ENCODE measurements around the gene NLK. TPM values are rescaled to one million over a fixed set of nuclear protein-coding genes. Genes with fewer than 3 reads are reported as not detected.

Gene NLK
- total and polyA plus RNA-seq, 2 of the 13 experiments (the other 11 are each of a cell fraction or from before 2014, with no cell fraction given) = 13.4 to 14.6 TPM

DNA sequence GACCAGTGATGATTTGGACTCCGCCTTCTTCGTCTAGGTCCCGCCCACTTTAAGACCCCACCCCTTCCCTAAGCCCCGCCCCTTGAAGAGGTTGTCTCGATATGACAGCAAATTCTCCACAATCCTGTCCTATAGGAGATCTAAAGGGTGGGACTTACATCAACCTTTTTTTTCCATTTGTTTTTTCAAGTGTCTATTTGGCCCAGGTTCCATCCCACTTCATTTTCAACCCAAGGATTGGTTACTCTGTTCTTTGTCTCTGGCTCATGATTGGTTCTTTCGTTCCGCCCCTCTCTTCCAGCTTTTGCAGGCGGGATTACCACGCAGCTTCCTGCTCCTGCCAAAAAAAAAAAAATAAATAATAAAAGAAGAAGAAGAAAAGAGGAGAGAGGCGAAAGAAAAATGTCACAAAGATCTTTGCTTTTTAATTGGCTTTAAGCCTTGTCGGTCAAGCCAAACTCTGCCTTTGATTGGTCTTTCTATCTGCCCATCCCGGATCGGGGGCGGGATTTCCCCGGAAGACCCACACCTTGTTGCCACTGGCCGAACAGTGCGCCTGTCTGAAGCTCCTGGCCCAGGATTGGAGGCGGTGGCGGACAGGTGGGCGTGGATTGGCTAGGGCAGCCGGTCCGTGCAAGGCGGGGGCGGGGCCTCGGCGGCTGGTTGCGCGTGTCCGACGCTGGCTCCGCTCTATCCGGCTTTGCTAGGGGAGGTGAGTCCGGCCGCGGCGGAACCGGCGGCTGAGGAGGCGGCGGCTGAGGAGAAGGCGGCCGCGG is 1.2 kb upstream of the NLK start (continued):
- peak; percentile 69 for TF ChIP-seq KAT8 (CRISPR knock-in tag; IDR thresholded peaks at IDR 0.05)
- no peak for TF ChIP-seq ZNF709 (CRISPR knock-in tag; IDR thresholded peaks at IDR 0.05)
- TF ChIP-seq, protein P1, sequence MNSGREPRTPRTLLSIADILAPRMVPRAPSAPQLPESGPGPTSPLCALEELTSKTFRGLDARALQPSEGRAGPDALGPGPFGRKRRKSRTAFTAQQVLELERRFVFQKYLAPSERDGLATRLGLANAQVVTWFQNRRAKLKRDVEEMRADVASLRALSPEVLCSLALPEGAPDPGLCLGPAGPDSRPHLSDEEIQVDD (CRISPR knock-in tag; IDR thresholded peaks at IDR 0.05; ENCODE audit: borderline replicate concordance) = no peak
- TF ChIP-seq, protein P2, sequence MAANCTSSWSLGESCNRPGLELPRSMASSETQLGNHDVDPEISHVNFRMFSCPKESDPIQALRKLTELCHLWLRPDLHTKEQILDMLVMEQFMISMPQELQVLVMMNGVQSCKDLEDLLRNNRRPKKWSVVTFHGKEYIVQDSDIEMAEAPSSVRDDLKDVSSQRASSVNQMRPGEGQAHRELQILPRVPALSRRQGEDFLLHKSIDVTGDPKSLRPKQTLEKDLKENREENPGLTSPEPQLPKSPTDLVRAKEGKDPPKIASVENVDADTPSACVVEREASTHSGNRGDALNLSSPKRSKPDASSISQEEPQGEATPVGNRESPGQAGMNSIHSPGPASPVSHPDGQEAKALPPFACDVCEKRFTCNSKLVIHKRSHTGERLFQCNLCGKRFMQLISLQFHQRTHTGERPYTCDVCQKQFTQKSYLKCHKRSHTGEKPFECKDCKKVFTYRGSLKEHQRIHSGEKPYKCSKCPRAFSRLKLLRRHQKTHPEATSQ (CRISPR knock-in tag; IDR thresholded peaks at IDR 0.05; ENCODE audit: borderline replicate concordance) = no peak
- 0 out of 2 replicates have a peak, but pooled peaks have one; percentile 50 for TF ChIP-seq PHF20 (CRISPR knock-in tag; IDR thresholded peaks at IDR 0.05)
- TF ChIP-seq MTA3 (CRISPR knock-in tag; IDR thresholded peaks at IDR 0.05) = no peak
- TF ChIP-seq, protein P3, sequence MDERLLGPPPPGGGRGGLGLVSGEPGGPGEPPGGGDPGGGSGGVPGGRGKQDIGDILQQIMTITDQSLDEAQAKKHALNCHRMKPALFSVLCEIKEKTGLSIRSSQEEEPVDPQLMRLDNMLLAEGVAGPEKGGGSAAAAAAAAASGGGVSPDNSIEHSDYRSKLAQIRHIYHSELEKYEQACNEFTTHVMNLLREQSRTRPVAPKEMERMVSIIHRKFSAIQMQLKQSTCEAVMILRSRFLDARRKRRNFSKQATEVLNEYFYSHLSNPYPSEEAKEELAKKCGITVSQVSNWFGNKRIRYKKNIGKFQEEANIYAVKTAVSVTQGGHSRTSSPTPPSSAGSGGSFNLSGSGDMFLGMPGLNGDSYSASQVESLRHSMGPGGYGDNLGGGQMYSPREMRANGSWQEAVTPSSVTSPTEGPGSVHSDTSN (CRISPR knock-in tag; IDR thresholded peaks at IDR 0.05) = peak; percentile 99
- no peak for TF ChIP-seq GPN1 (CRISPR knock-in tag; IDR thresholded peaks at IDR 0.05; ENCODE audit: borderline replicate concordance)
- TF ChIP-seq SRF (IDR thresholded peaks at IDR 0.05; ENCODE audit: low read depth, low read length) = no peak
- peak; percentile 88 for TF ChIP-seq ELF1 (CRISPR knock-in tag; IDR thresholded peaks at IDR 0.05)
- peak; percentile 29 for TF ChIP-seq PHF5A (CRISPR knock-in tag; IDR thresholded peaks at IDR 0.05; ENCODE audit: low read depth, unreplicated experiment)
- TF ChIP-seq SPEN (CRISPR knock-in tag; IDR thresholded peaks at IDR 0.05; ENCODE audit: low read depth) = peak; percentile 51
- TF ChIP-seq PHF8 (CRISPR knock-in tag; IDR thresholded peaks at IDR 0.05) = peak; percentile 64
- TF ChIP-seq ZNF460 (CRISPR knock-in tag; IDR thresholded peaks at IDR 0.05; ENCODE audit: borderline replicate concordance) = no peak
- no peak for TF ChIP-seq ZNF75D (CRISPR knock-in tag; IDR thresholded peaks at IDR 0.05; ENCODE audit: borderline replicate concordance)
- peak; percentile 22; the same call in 1 of the 2 replicates for TF ChIP-seq SOX5 (CRISPR knock-in tag; IDR thresholded peaks at IDR 0.05; ENCODE audit: borderline replicate concordance)
- TF ChIP-seq CREM (IDR thresholded peaks at IDR 0.05) = peak; percentile 92
- no peak for TF ChIP-seq CREM (CRISPR knock-in tag; IDR thresholded peaks at IDR 0.05)
- 0 out of 2 replicates have a peak, but pooled peaks have one; percentile 36 for TF ChIP-seq ZNF350 (CRISPR knock-in tag; IDR thresholded peaks at IDR 0.05; ENCODE audit: borderline replicate concordance, low read depth)
- TF ChIP-seq, protein P4, sequence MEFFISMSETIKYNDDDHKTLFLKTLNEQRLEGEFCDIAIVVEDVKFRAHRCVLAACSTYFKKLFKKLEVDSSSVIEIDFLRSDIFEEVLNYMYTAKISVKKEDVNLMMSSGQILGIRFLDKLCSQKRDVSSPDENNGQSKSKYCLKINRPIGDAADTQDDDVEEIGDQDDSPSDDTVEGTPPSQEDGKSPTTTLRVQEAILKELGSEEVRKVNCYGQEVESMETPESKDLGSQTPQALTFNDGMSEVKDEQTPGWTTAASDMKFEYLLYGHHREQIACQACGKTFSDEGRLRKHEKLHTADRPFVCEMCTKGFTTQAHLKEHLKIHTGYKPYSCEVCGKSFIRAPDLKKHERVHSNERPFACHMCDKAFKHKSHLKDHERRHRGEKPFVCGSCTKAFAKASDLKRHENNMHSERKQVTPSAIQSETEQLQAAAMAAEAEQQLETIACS (CRISPR knock-in tag; IDR thresholded peaks at IDR 0.05) = peak; percentile 74
- TF ChIP-seq, protein P5, sequence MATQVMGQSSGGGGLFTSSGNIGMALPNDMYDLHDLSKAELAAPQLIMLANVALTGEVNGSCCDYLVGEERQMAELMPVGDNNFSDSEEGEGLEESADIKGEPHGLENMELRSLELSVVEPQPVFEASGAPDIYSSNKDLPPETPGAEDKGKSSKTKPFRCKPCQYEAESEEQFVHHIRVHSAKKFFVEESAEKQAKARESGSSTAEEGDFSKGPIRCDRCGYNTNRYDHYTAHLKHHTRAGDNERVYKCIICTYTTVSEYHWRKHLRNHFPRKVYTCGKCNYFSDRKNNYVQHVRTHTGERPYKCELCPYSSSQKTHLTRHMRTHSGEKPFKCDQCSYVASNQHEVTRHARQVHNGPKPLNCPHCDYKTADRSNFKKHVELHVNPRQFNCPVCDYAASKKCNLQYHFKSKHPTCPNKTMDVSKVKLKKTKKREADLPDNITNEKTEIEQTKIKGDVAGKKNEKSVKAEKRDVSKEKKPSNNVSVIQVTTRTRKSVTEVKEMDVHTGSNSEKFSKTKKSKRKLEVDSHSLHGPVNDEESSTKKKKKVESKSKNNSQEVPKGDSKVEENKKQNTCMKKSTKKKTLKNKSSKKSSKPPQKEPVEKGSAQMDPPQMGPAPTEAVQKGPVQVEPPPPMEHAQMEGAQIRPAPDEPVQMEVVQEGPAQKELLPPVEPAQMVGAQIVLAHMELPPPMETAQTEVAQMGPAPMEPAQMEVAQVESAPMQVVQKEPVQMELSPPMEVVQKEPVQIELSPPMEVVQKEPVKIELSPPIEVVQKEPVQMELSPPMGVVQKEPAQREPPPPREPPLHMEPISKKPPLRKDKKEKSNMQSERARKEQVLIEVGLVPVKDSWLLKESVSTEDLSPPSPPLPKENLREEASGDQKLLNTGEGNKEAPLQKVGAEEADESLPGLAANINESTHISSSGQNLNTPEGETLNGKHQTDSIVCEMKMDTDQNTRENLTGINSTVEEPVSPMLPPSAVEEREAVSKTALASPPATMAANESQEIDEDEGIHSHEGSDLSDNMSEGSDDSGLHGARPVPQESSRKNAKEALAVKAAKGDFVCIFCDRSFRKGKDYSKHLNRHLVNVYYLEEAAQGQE (IDR thresholded peaks at IDR 0.05; ENCODE audit: borderline replicate concordance in 1 of 2, low read depth in 1 of 2, low read length in 2 of 2) = no peak
- TF ChIP-seq ZNF768 (CRISPR knock-in tag; IDR thresholded peaks at IDR 0.05) = peak; percentile 34; the same call in 1 of the 2 replicates
- peak; percentile 43 for TF ChIP-seq XRCC5 (optimal IDR thresholded peaks at IDR 0.05; ENCODE audit: low read length)
